Effector CD4-positive, alpha-beta T cell (primary cell): ENCODE measurements around the gene HDGF.

Experiments
- DNase-seq: peaks from one replicate; pipeline ENCODE4 v3.0.0-alpha.2; 2020

The HDGF gene

GRCh38 chr1:156696755-156697154 lies 54.7 kb downstream of the HDGF start:
- DNase-seq, result no peak

- DNase-seq, result no peak
Measured at GRCh38 chr1:156694690-156694962, 56.8 kb downstream of the HDGF start.

GRCh38 chr1:156693848-156694689 lies 57.4 kb downstream of the HDGF start:
- no peak for DNase-seq

- DNase-seq, result no peak
Measured at GRCh38 chr1:156692925-156693847, 58.3 kb downstream of the HDGF start.

GRCh38 chr1:156692441-156692924 lies 59.0 kb downstream of the HDGF start:
- DNase-seq, result no peak
